ENCODE results near the gene MAP3K6.

MAP3K6 gene

GRCh38 chr1:27338751-27339150 is 28.0 kb downstream of the MAP3K6 start:
- DNase-seq (ENCODE audit: low read depth), result no peak

DNA sequence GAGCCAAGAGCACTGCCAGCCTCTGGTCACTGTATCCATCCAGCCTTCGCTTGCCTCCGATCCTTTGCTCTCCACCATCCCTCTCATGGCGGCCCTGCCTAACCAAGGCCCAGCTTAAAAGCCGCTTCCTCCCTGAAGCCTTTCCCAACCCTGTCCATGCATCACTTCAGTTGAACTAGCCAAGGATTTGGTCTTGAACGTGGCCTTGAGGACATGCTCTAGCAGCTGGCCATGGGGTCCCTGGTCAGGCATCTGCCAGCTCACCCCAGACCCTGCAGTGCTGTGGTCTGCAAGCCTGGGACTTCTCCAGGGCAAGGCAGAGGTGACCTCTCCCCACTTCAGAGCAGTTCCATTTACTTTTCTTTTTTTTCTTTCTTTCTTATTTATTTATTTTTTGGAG is 30.0 kb downstream of the MAP3K6 start:
- no peak for DNase-seq (ENCODE audit: low read depth)

GRCh38 chr1:27335506-27336422 is 31.0 kb downstream of the MAP3K6 start:
- DNase-seq (ENCODE audit: low read depth), result no peak

DNA sequence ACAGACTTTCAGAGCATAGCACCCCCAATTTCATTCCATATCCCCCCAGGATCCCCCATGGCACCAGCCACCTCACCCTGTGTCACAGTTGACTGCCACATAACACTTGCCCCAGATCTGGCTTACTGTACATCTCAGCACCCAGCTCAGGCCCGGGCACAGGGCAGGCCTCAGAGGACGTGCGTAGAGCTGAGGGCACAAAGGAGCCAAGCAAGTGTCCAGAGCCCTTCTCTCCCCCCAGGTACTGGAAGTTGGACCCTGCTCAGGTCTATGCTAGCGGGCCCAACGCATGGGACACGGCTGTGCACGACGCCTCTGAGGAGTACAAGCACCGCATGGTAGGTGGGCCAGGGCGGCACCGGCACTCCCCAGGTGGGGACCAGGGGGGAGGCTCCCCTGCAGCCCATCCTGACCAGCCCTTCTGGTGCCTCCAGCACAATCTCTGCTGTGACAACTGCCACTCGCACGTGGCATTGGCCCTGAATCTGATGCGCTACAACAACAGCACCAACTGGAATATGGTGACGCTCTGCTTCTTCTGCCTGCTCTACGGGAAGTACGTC is 33.0 kb downstream of the MAP3K6 start:
- no peak for DNase-seq (ENCODE audit: low read depth)

DNA sequence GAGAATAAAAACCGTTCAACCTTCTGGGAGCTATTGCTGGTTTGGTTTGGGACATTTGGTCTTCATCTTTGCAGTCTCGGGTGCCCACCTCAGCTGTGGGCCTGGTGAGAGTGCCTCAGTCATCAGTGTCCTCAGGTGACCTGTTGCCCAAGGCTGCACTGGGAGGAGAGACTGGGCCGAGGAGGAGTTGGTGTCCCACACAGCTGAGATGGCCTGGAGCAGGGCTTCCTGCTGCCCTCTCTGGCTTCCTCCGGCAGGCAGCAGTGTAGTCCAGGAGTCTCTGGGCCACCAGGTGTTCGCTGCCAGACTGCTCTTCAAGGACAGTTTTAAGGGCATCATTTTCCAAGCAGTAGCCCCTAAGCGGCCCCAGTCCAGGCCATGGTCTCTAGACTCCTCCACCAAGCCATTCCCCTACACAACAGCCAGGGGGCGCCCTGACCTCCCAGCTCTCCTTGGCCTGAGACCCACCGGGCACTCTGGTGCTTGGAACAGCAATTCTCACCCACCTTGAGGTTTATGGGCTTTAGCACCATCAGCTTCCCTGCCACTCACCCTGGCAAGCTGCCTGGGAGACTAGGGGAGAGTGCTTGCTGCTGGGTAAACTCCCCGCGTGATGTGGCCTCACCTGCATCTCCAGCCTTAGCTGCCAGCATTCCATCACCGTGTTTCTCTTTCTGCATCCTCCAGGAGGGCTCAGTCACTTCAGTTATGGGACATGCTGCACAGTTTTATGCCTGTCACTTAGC is 34.1 kb downstream of the MAP3K6 start:
- no peak for DNase-seq (ENCODE audit: low read depth)

DNA sequence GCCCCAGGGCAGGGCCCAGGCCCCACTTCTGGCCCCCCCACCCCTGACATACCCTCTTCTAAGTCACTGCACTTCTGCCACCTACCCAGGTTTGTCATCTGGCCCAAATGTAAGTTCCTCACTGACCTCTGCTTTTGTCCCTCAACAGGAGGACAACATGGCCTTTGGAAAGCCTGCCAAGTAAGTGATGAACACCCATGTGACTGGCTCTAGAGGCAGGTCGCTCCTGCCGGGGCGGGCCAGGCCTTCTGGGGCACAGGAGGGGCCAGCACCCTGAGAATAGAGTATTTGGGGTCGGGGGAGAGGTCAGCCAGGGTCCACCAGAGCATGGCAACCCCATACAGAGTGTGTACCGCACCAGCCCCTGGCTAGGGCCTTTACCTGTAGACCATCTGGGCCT is 34.8 kb downstream of the MAP3K6 start:
- no peak for DNase-seq (ENCODE audit: low read depth)

DNA sequence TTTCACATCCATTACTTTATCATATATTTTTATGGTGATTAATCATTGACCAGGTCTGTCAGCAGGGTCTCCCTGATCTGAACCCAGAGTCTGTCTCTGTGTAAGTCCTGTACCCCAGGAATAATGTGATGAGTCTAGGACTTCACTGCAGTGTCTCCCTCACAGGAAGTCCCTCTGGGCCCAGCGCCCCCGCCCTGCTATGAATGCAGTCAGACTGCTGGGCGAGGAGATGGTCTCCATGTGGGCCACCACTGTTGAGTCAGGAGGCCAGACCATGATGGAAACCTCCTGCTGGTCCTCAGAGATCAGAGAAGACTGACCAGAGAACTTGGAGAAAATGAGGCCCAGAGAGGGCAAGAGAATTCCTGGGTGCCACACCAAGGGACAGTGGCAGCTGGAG is 35.3 kb downstream of the MAP3K6 start:
- no peak for DNase-seq (ENCODE audit: low read depth)

DNA sequence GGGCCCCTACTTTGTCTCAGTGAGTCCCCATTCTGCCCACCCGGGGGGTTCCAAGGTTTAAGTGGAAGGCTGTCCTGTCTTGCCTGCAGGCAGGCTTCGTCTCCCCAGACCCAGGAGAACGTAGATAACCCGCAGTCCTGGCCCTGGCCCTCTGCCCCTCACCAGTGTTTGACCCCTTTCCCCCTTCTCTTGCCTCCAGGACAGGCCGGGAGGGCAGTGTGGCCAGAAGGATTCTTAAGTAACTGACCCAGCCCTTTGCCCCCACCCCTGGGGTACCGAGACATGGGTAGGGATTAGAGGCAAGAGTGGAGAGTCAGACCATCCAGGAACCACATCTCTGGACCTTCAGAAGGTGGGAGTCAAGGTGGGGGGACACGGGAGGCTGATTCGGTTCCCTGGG is 36.0 kb downstream of the MAP3K6 start:
- DNase-seq (ENCODE audit: low read depth), result no peak

GRCh38 chr1:27327964-27328363 is 38.8 kb downstream of the MAP3K6 start:
- no peak for DNase-seq (ENCODE audit: low read depth)

DNA sequence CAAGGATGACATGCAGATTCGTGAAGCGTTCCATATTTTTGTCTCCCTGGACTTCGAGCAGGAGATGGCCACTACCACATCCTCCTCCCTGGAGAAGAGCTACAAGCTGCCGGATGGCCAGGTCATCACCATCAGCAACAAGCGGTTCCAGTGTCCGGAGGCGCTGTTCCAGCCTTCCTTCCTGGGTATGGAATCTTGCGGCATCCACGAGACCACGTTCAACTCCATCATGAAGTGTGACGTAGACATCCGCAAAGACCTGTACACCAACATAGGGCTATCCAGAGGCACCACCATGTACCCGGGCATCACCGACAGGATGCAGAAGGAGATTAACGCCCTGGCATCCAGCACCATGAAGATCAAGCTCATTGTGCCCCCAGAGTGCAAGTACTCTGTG is 41.5 kb downstream of the MAP3K6 start:
- DNase-seq (ENCODE audit: low read depth), result no peak

GRCh38 chr1:27322569-27323240 is 44.1 kb downstream of the MAP3K6 start:
- DNase-seq (ENCODE audit: low read depth), result no peak

DNA sequence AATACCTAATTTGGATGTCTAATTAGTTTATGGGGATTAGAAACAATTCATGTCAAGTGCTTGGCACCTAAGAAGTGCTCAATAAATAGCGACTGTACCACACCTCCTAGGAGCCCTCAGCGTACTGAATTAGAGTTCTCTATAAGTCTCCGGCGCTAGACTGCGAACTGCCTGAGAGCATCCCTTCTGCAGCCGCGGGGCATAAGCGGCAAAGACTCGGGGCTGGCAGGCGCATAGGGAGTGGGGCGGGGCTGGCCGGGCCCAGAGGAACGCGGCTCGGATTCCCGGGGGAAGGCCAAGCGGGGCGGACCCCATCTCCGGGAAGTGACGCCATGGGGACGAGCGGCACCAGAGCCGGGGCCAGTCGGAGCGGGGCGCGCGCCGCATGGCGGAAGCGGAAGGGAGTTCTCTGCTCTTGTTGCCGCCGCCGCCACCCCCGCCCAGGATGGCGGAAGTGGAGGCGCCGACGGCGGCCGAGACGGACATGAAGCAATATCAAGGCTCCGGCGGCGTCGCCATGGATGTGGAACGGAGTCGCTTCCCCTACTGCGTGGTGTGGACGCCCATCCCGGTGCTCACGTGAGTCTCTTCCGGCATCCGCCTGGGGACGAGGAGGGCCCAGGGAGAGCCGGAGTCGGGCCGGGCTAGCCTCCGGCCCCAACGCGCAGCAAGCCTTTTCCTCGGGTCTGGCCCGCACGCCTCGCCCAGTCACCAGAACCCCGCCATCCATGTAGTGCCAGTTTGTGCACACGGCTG is 44.8 kb downstream of the MAP3K6 start, which contains the start of gene TMEM222:
Gene TMEM222 (plus strand): TSS at position 351 of the 756 bp plus-strand sequence. CDS start 35 bp downstream, at position 386.
- DNase-seq (ENCODE audit: low read depth), result peak; percentile 98

GRCh38 chr1:27318596-27318995 is 48.2 kb downstream of the MAP3K6 start:
- peak; percentile 38 for DNase-seq (ENCODE audit: low read depth)

GRCh38 chr1:27318136-27318535 is 48.6 kb downstream of the MAP3K6 start:
- no peak for DNase-seq (ENCODE audit: low read depth)

GRCh38 chr1:27316860-27317259 is 49.9 kb downstream of the MAP3K6 start:
- no peak for DNase-seq (ENCODE audit: low read depth)

DNA sequence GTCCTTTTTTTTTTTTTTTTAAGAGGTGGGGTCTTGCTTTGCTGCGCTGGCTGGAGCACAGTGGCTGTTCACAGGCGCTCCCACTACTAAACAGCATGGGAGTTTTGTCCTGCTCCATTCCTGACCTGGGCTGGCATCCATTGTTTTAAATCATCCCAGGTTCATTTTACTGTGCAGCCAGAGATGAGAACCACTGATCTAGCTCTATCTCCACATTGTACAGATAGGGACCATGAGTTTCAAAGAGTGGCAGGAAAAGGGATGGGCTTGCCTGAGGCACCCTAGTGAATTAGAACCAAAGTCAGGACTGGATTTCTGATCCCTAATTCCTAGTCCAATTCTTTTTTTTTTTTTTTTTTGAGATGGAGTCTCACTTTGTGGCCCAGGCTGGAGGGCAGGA is 52.0 kb downstream of the MAP3K6 start:
- DNase-seq (ENCODE audit: low read depth), result no peak

DNA sequence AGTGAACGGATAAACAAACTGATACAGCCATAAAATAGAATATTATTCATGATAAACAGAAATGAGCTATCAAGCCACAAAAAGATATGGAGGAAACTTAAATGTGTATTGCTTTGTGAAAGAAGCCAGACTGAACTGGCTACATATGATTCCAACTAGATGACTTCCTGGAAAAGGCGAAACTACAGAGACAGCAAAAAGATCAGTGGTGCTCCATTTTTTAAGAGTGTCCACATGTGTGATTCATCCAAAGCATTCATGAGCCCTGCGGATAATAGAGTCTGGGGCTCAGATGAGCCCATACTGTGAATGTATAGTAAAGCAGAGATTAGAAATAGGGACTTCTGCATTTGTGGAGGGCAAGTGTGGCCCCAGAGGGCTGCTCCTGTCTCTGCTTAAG is 52.6 kb downstream of the MAP3K6 start:
- no peak for DNase-seq (ENCODE audit: low read depth)

GRCh38 chr1:27307874-27308598 is 58.7 kb downstream of the MAP3K6 start:
- no peak for DNase-seq (ENCODE audit: low read depth)

DNA sequence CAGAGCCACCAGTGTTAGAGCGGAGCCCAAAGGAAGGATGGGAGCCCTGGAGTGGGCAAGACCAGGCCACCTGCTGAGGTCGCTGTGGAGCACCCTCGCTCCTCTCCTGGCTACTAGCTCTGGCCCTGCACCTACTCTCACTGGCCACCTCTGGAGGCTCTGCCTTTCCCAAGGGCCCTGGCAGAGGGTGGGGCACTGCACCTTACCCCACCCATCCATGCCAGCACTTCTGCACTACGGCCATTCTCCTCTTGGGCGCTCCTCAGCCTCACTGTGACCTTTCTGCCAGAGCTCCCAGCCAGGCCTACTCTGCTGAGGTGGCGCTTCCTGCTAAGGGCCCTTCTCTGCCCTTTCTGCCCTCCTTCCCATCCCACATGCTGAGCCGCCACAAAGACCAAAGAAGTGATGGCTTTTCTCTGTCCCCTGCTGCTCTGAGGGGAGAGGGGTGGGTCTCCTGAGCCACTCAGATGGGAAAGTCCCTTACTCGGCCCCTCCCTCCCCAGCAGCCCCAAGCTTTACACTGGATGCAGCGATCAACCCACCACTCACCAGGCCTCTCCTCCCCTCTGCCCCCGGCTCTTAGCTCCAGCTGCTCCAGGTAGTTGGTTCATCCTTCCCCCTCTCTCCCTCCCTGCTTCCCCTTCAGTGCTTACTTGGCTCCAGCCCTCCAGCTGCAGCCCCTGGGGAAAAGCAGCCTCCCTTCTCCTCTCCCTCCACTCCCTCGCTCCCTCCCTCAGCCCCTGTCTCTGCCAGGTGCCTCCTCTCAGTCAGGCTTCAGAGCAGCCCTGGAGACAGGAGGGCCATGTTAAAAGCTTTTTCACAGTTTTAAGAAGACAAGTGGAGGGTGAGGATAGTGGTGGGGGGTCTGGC is 59.6 kb downstream of the MAP3K6 start:
- DNase-seq (ENCODE audit: low read depth), result no peak

DNA sequence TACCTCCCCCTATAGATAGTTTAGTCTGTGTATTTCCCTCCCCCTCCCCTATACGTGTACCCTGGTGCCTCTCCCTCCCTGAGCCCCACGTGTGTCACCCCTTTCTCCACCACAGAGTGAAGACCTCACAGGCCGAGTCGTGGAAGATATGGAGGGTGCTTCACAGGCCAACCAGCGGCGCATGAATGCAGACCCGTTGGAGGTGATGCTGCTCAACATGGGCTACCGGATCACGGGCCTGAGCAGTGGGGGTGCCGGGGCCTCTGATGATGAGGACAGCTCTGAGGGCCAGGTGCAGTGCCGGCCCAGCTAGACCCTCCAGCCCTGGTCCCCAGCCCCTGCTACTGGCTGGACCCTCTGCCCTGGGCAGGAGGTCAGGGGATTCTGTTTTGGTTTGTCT is 60.7 kb downstream of the MAP3K6 start:
- DNase-seq (ENCODE audit: low read depth), result no peak
